H1 (cell line): ENCODE measurements around the gene MARK1. TPM values are rescaled to one million over a fixed set of nuclear protein-coding genes. Genes with fewer than 3 reads are reported as not detected.

Experiments used
- BRCA1 ChIP-seq: IDR thresholded peaks from 2 replicates; pipeline ENCODE4 v1.6.1; 2012; ENCODE audit warnings: low read depth, low read length, improper control_type of control experiment
- CBX5 ChIP-seq: fragments of 300-800, 300-1000 bp; sonication (generic); IDR thresholded peaks from 2 replicates; pipeline ENCODE4 v1.7.1; 2016; ENCODE audit warnings: antibody characterized with exemption, low read length, low read depth
- FOSL1 ChIP-seq: IDR thresholded peaks from 2 replicates; pipeline ENCODE4 v1.6.1; 2011; ENCODE audit warnings: mild to moderate bottlenecking, low read depth, low read length, moderate library complexity; ENCODE audit not compliant: insufficient read depth
- GTF2F1 ChIP-seq: IDR thresholded peaks from 2 replicates; pipeline ENCODE4 v1.6.1; 2012; ENCODE audit warnings: low read depth, low read length, improper control_type of control experiment, borderline replicate concordance
- MAFK ChIP-seq: IDR thresholded peaks from 2 replicates; pipeline ENCODE4 v1.6.1; 2012; ENCODE audit warnings: low read depth, mild to moderate bottlenecking, improper control_type of control experiment, low read length
- RBBP5 ChIP-seq: IDR thresholded peaks from 2 replicates; pipeline ENCODE4 v1.7.1; 2012; ENCODE audit warnings: low read depth, mild to moderate bottlenecking, inconsistent platforms, low read length, moderate library complexity, borderline replicate concordance
- RXRA ChIP-seq: IDR thresholded peaks from 2 replicates; pipeline ENCODE4 v1.6.1; 2011; ENCODE audit warnings: low read depth, mild to moderate bottlenecking, low read length, moderate library complexity; ENCODE audit not compliant: insufficient read depth
- SP2 ChIP-seq: IDR thresholded peaks from 2 replicates; pipeline ENCODE4 v1.6.1; 2012; ENCODE audit warnings: mild to moderate bottlenecking, low read length, inconsistent platforms
- SRF ChIP-seq: IDR thresholded peaks from 2 replicates; pipeline ENCODE4 v1.6.1; 2011; ENCODE audit warnings: mild to moderate bottlenecking, low read depth, low read length, moderate library complexity
- TBP ChIP-seq: IDR thresholded peaks from 2 replicates; pipeline ENCODE4 v1.6.1; 2011; ENCODE audit warnings: low read depth, low read length, improper control_type of control experiment
- polyA plus RNA-seq, 7 experiments: library from polyadenylated mRNA; depleted of rRNA in 3 of 7; stranded (reverse) in 5 of 7; unstranded in 2 of 7; fragments of >200 nt in 5 of 7; fragments of 200-250 nt in 2 of 7; gene quantifications; 1 replicate in 5 of 7; 2 replicates in 1 of 7; 4 replicates in 1 of 7; pipeline versions ENCODE4 v1.2.1 to v1.2.3, GENCODE V29; 2011 to 2013; ENCODE audit warnings: missing spikeins in 2 of 7, mixed read lengths in 2 of 7
- total RNA-seq: library from RNA; stranded (reverse); fragmentation: NEBNext Ultra II Directional; extraction: Animal tissue kit (Norgen Biotek cat#: 25700); gene quantifications from 2 replicates; pipeline ENCODE4 v1.2.1, GENCODE V29; 2021
- TF ChIP-seq, protein P1 (sequence below): fragments of 300-600 bp; sonication (generic); IDR thresholded peaks from 2 replicates; pipeline ENCODE4 v1.7.1; 2012; ENCODE audit warnings: low read length, moderate library complexity, mild to moderate bottlenecking, inconsistent platforms; ENCODE audit not compliant: insufficient replicate concordance

MARK1 gene
- total and polyA plus RNA-seq, 2 of the 8 experiments (the other 6 are each of a cell fraction or from before 2014, with no cell fraction given) = 5.5 to 20.5 TPM

DNA sequence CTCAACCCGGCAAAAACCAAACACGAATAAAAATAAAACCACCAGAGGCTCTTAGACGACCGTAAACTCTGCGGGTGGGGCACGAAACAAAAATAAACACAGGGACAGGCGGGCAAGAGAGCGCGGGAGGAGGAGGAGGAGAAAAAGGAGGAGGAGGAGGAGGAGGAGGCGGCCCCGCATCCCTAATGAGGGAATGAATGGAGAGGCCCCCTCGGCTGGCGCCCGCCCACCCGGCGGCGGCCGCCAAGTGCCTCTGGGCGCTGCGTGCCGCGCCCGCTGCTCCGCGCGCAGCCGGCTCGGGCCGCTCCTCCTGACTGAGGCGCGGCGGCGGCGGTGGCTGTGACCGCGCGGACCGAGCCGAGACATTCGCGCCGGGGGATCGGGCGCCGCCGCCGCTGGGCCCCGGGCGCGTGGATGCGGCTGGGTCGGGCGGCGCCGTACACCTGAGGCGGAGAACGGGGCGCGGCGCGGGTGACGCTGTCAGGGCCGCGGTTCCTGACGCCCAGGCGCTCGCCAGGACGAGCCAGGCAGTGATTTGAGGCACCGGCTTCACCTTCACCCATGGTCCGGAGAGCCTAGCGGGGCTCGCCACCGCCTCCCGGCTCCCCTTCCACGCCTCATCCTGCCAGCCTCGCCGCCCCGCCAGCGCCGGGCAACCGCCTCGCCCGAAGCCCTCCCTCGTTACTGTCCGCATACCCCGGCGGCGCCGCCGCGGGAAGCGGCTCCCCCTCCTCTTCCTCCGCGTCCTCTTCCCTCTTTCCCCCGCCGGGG lies at the start of gene MARK1 (continued):
- TF ChIP-seq, protein P1, sequence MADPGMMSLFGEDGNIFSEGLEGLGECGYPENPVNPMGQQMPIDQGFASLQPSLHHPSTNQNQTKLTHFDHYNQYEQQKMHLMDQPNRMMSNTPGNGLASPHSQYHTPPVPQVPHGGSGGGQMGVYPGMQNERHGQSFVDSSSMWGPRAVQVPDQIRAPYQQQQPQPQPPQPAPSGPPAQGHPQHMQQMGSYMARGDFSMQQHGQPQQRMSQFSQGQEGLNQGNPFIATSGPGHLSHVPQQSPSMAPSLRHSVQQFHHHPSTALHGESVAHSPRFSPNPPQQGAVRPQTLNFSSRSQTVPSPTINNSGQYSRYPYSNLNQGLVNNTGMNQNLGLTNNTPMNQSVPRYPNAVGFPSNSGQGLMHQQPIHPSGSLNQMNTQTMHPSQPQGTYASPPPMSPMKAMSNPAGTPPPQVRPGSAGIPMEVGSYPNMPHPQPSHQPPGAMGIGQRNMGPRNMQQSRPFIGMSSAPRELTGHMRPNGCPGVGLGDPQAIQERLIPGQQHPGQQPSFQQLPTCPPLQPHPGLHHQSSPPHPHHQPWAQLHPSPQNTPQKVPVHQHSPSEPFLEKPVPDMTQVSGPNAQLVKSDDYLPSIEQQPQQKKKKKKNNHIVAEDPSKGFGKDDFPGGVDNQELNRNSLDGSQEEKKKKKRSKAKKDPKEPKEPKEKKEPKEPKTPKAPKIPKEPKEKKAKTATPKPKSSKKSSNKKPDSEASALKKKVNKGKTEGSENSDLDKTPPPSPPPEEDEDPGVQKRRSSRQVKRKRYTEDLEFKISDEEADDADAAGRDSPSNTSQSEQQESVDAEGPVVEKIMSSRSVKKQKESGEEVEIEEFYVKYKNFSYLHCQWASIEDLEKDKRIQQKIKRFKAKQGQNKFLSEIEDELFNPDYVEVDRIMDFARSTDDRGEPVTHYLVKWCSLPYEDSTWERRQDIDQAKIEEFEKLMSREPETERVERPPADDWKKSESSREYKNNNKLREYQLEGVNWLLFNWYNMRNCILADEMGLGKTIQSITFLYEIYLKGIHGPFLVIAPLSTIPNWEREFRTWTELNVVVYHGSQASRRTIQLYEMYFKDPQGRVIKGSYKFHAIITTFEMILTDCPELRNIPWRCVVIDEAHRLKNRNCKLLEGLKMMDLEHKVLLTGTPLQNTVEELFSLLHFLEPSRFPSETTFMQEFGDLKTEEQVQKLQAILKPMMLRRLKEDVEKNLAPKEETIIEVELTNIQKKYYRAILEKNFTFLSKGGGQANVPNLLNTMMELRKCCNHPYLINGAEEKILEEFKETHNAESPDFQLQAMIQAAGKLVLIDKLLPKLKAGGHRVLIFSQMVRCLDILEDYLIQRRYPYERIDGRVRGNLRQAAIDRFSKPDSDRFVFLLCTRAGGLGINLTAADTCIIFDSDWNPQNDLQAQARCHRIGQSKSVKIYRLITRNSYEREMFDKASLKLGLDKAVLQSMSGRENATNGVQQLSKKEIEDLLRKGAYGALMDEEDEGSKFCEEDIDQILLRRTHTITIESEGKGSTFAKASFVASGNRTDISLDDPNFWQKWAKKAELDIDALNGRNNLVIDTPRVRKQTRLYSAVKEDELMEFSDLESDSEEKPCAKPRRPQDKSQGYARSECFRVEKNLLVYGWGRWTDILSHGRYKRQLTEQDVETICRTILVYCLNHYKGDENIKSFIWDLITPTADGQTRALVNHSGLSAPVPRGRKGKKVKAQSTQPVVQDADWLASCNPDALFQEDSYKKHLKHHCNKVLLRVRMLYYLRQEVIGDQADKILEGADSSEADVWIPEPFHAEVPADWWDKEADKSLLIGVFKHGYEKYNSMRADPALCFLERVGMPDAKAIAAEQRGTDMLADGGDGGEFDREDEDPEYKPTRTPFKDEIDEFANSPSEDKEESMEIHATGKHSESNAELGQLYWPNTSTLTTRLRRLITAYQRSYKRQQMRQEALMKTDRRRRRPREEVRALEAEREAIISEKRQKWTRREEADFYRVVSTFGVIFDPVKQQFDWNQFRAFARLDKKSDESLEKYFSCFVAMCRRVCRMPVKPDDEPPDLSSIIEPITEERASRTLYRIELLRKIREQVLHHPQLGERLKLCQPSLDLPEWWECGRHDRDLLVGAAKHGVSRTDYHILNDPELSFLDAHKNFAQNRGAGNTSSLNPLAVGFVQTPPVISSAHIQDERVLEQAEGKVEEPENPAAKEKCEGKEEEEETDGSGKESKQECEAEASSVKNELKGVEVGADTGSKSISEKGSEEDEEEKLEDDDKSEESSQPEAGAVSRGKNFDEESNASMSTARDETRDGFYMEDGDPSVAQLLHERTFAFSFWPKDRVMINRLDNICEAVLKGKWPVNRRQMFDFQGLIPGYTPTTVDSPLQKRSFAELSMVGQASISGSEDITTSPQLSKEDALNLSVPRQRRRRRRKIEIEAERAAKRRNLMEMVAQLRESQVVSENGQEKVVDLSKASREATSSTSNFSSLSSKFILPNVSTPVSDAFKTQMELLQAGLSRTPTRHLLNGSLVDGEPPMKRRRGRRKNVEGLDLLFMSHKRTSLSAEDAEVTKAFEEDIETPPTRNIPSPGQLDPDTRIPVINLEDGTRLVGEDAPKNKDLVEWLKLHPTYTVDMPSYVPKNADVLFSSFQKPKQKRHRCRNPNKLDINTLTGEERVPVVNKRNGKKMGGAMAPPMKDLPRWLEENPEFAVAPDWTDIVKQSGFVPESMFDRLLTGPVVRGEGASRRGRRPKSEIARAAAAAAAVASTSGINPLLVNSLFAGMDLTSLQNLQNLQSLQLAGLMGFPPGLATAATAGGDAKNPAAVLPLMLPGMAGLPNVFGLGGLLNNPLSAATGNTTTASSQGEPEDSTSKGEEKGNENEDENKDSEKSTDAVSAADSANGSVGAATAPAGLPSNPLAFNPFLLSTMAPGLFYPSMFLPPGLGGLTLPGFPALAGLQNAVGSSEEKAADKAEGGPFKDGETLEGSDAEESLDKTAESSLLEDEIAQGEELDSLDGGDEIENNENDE = no peak
- TF ChIP-seq MAFK = no peak
- no peak for TF ChIP-seq SRF
- TF ChIP-seq GTF2F1 = no peak
- TF ChIP-seq RXRA = no peak
- TF ChIP-seq RBBP5 = no peak
- peak; percentile 33; the same call in 1 of the 2 replicates for TF ChIP-seq TBP
- no peak for TF ChIP-seq FOSL1
- TF ChIP-seq CBX5 = no peak
- TF ChIP-seq BRCA1 = no peak
- TF ChIP-seq SP2 = no peak
